ENCODE results near the gene ATXN7L3B.

ATXN7L3B gene

DNA sequence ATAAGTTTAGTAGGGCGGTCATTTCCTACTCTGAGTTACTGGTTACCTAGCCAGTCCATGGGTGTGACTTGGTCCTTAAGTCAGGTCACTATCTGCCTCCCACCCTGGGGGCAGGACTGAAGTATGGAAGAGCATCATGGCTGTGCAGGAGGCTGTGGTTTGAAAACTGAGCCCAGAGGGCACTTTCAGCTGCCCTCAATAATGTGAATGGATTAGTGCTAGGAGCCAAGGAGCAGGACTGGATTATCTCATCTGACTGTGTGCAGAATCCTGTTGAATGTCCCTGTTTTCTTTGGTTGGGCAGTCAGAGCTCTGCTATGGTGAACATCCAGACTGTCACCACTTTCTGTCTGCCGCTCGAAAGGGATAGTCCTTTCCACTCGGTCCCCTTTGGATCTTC lies 1.6 kb downstream of the ATXN7L3B start:
- H3K4me1 ChIP-seq (ENCODE audit: control insufficient read depth in 1 of 2, insufficient read depth in 1 of 2, low read depth in 1 of 2, low read length in 1 of 2), result peaks cover 26 to 27% of the 10 kb centered on the region in 2 experiments

DNA sequence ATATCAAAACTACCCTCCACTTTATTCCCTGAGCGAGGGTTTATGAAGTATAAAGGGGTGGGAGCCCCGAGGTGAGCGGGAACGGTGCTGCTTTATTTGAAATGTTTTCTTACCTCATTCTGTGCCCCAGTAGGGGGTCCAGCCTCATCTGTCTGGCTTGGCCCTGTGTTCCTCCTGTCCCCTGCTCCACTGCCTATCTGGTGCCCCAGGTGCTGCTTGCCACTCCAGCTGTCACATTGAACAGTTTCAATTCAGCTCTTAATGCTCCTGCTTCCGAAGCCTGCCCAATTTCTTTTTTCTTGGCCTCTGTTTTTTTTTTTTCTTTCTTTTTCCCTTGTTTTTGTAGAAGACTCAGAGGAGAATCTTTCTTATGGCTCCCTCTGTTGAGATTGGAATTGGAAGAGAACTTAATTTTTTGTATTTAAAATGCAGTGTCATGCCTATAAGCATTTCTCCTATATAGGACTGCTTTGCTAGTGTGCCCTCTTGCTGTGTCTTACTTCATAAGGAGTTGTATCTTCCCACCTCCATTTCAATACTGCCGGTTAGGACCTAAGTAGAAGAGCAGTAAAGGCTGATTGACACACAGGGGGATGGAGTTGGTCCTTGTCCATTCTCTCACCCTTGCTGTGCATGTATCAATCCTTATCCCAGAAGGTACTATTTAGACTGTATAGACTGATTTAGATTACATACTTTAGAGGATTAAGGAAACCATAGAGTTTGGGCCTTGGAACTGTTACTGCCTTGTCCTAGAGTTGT lies 2.3 kb downstream of the ATXN7L3B start:
- H3K4me1 ChIP-seq (ENCODE audit: control insufficient read depth in 1 of 2, insufficient read depth in 1 of 2, low read depth in 1 of 2, low read length in 1 of 2), result peaks cover 26 to 27% of the 10 kb centered on the region in 2 experiments
- H3K27ac ChIP-seq, result no peak overlapping the region
- no peaks in the 10 kb centered on the region for H3K27me3 ChIP-seq
- no peaks in the 10 kb centered on the region for H3K9me3 ChIP-seq
- TF ChIP-seq, protein P1, sequence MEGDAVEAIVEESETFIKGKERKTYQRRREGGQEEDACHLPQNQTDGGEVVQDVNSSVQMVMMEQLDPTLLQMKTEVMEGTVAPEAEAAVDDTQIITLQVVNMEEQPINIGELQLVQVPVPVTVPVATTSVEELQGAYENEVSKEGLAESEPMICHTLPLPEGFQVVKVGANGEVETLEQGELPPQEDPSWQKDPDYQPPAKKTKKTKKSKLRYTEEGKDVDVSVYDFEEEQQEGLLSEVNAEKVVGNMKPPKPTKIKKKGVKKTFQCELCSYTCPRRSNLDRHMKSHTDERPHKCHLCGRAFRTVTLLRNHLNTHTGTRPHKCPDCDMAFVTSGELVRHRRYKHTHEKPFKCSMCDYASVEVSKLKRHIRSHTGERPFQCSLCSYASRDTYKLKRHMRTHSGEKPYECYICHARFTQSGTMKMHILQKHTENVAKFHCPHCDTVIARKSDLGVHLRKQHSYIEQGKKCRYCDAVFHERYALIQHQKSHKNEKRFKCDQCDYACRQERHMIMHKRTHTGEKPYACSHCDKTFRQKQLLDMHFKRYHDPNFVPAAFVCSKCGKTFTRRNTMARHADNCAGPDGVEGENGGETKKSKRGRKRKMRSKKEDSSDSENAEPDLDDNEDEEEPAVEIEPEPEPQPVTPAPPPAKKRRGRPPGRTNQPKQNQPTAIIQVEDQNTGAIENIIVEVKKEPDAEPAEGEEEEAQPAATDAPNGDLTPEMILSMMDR (IDR thresholded peaks at IDR 0.05), result no peak
- H3K4me3 ChIP-seq (ENCODE audit: low read depth in 1 of 2, low read length in 1 of 2), result no peak overlapping the region
- peaks cover 4% of the 10 kb centered on the region for H3K36me3 ChIP-seq

More for the DNA sequence above, 1.6 kb downstream of the ATXN7L3B start:
- no peaks in the 10 kb centered on the region for H3K27me3 ChIP-seq
- H3K4me3 ChIP-seq (ENCODE audit: low read depth in 1 of 2, low read length in 1 of 2), result no peak overlapping the region
- H3K27ac ChIP-seq, result no peak overlapping the region
- peaks cover 4% of the 10 kb centered on the region for H3K36me3 ChIP-seq
- H3K9me3 ChIP-seq, result no peaks in the 10 kb centered on the region
- TF ChIP-seq, protein P1 (IDR thresholded peaks at IDR 0.05), result no peak

DNA sequence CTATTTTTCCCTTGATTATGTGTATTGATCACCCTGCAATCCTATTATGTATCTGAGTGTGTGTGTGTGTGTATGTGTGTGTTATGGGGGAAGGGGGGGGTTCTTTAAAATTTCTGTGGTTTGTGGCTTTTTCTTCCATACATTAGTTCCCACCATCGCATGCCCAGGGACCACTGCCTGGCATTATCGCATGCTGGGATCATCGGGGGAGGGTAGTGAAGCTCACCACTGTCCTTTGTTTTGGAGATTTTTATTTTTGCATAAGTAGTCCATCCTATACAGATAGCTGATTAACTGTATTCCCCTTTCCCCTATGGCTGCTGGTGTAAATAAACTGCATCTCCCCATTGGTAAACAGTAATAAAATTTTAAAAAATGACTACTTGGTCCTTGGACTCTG lies 3.4 kb downstream of the ATXN7L3B start:
- H3K9me3 ChIP-seq, result no peaks in the 10 kb centered on the region
- no peak overlapping the region for H3K27ac ChIP-seq
- H3K4me3 ChIP-seq (ENCODE audit: low read depth in 1 of 2, low read length in 1 of 2), result no peak overlapping the region
- H3K4me1 ChIP-seq (ENCODE audit: control insufficient read depth in 1 of 2, insufficient read depth in 1 of 2, low read depth in 1 of 2, low read length in 1 of 2), result peaks cover 26 to 27% of the 10 kb centered on the region in 2 experiments
- H3K27me3 ChIP-seq, result no peaks in the 10 kb centered on the region
- TF ChIP-seq, protein P1 (IDR thresholded peaks at IDR 0.05), result no peak
- peaks cover 4% of the 10 kb centered on the region for H3K36me3 ChIP-seq

DNA sequence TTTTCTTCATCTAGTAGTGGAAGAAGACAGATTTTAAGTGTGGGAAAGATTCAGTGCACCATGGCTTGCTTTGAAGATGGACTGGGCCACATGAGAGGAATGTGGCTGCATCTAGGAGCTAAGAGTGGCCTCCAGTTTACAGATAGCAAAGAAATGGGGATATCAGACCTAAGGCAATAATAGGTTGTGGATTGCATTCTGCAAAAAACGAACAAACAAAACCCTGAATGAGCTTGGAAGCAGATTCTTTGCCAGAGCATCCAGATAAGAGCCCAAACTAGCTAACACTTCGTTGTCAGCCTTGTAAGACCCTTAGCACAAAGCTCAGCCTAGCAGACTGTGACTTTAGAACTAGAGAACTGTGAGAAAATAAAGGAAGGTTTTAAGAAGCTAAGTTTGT lies 9.6 kb downstream of the ATXN7L3B start:
- H3K27me3 ChIP-seq, result no peaks in the 10 kb centered on the region
- H3K27ac ChIP-seq, result no peak overlapping the region
- no peaks in the 10 kb centered on the region for H3K4me1 ChIP-seq (ENCODE audit: control insufficient read depth in 1 of 2, insufficient read depth in 1 of 2, low read depth in 1 of 2, low read length in 1 of 2)
- no peaks in the 10 kb centered on the region for H3K36me3 ChIP-seq
- TF ChIP-seq, protein P1 (IDR thresholded peaks at IDR 0.05), result no peak
- H3K9me3 ChIP-seq, result no peaks in the 10 kb centered on the region
- no peak overlapping the region for H3K4me3 ChIP-seq (ENCODE audit: low read depth in 1 of 2, low read length in 1 of 2)

DNA sequence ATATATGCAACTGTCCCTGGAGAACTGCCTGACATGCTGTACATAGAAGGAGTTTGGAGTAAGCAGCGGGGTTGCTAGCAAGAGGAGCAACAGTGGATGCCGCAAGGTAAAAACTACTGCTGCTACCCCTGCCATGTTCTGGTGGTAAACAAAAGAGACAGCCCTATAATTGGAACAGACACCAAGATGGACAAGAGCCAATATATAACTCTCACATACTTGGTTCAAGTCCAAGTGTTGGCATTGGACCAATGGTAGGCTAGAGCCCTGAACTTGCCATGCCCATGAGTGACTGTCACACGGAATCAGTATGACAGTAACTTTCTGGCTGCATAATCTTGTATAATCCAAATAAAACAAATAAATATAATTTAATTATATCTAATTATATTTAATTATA lies 13.7 kb downstream of the ATXN7L3B start:
- H3K27ac ChIP-seq, result no peak overlapping the region
- no peaks in the 10 kb centered on the region for H3K4me1 ChIP-seq (ENCODE audit: control insufficient read depth in 1 of 2, insufficient read depth in 1 of 2, low read depth in 1 of 2, low read length in 1 of 2)
- TF ChIP-seq, protein P1 (IDR thresholded peaks at IDR 0.05), result no peak
- no peaks in the 10 kb centered on the region for H3K9me3 ChIP-seq
- no peaks in the 10 kb centered on the region for H3K27me3 ChIP-seq
- no peak overlapping the region for H3K4me3 ChIP-seq (ENCODE audit: low read depth in 1 of 2, low read length in 1 of 2)
- no peaks in the 10 kb centered on the region for H3K36me3 ChIP-seq

Measured in neutrophil (primary cell).